HG02763 (cell line): Measurements from ENCODE around the gene TYR.
"Not testable (repeated sequence)": the region's sequence is repeated elsewhere in the genome, so short reads cannot be mapped to it uniquely, and the experiment has no call there.

ENCODE experiments used
- ATAC-seq: cut with Tn5 transposase; IDR thresholded peaks from one replicate; pipeline ENCODE4 v1.9.1; 2021; ENCODE audit warnings: mild to moderate bottlenecking, moderate library complexity; ENCODE audit not compliant: unreplicated experiment

TYR gene

GRCh38 chr11:89342880-89343572, 165.4 kb downstream of the TYR start:
- not testable (repeated sequence) for ATAC-seq
